ENCODE data around the gene SEC63.
"Not testable (repeated sequence)": the region's sequence is repeated elsewhere in the genome, so short reads cannot be mapped to it uniquely, and the experiment has no call there.

SEC63 gene

GRCh38 chr6:107917451-107918375 is 40.3 kb downstream of the SEC63 start:
- DNase-seq (ENCODE audit: low read depth): no peak
- H3K4me3 ChIP-seq (ENCODE audit: low read length): no peak overlapping the region
- TF ChIP-seq, protein P1, sequence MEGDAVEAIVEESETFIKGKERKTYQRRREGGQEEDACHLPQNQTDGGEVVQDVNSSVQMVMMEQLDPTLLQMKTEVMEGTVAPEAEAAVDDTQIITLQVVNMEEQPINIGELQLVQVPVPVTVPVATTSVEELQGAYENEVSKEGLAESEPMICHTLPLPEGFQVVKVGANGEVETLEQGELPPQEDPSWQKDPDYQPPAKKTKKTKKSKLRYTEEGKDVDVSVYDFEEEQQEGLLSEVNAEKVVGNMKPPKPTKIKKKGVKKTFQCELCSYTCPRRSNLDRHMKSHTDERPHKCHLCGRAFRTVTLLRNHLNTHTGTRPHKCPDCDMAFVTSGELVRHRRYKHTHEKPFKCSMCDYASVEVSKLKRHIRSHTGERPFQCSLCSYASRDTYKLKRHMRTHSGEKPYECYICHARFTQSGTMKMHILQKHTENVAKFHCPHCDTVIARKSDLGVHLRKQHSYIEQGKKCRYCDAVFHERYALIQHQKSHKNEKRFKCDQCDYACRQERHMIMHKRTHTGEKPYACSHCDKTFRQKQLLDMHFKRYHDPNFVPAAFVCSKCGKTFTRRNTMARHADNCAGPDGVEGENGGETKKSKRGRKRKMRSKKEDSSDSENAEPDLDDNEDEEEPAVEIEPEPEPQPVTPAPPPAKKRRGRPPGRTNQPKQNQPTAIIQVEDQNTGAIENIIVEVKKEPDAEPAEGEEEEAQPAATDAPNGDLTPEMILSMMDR (conservative IDR thresholded peaks at IDR 0.05; ENCODE audit: low read length): no peak

DNA sequence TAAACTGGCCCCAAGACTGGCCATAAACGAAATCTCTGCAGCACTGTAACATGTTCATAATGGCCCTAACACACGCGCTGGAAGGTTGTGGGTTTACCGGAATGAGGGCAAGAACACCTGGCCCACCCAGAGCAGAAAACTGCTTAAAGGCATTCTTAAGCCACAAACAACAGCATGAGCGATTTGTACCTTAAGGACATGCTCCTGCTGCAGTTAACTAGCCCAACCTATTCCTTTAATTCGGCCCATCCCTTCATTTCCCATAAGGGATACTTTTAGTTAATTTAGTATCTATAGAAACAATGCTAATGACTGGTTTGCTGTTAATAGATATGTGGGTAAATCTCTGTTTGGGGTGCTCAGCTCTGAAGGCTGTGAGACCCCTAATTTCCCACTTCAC is 41.0 kb downstream of the SEC63 start:
- not testable (repeated sequence) for DNase-seq (ENCODE audit: low read depth); H3K4me3 ChIP-seq (ENCODE audit: low read length)

GRCh38 chr6:107911692-107912091 is 46.3 kb downstream of the SEC63 start:
- DNase-seq (ENCODE audit: low read depth): no peak
- H3K4me3 ChIP-seq (ENCODE audit: low read length): no peak overlapping the region
- TF ChIP-seq, protein P1 (conservative IDR thresholded peaks at IDR 0.05; ENCODE audit: low read length): no peak

DNA sequence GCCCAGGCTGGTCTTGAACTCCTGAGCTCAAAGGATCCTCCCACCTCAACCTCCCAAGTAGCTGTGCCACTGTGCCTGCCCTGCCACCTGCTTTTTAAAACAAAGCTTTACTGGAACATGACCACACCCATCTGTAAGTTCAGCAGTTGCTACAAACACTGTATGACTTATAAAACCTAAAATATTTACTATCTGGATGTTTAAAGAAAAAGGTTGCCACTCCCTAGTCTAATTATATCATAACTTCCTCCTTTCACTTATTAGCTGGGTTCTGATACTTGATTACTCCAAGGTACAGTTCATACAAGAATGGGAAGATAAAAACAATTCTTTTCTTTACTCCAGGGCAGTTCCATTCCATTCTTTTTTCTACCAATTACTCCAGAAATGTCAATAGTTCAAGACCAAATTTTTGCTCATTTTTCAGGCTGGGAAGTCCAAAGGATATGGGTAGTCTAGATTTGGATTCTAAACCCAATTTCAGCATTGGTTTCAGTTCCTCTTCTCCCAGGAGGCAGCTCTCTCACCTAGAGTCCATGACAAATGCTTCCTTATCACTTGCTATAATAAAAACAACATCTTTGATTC is 63.1 kb downstream of the SEC63 start:
- H3K4me3 ChIP-seq (ENCODE audit: low read length): no peak overlapping the region
- TF ChIP-seq, protein P1 (conservative IDR thresholded peaks at IDR 0.05; ENCODE audit: low read length): no peak
- peak; percentile 1 for DNase-seq (ENCODE audit: low read depth)

GRCh38 chr6:107890431-107890830 is 67.6 kb downstream of the SEC63 start:
- H3K4me3 ChIP-seq (ENCODE audit: low read length); DNase-seq (ENCODE audit: low read depth): not testable (repeated sequence)

DNA sequence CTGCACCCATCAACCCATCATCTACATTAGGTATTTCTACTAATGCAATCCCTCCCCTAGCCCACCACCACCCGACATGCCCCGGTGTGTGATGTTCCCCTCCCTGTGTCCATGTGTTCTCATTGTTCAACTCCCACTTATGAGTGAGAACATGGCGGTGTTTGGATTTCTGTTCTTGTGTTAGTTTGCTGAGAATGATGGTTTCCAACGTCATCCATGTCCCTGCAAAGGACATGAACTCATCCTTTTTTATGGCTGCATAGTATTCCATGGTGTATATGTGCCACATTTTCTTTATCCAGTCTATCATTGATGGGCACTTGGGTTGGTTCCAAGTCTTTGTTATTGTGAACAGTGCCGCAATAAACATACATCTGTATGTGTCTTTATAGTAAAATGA is 72.1 kb downstream of the SEC63 start:
- DNase-seq (ENCODE audit: low read depth); H3K4me3 ChIP-seq (ENCODE audit: low read length): not testable (repeated sequence)

DNA sequence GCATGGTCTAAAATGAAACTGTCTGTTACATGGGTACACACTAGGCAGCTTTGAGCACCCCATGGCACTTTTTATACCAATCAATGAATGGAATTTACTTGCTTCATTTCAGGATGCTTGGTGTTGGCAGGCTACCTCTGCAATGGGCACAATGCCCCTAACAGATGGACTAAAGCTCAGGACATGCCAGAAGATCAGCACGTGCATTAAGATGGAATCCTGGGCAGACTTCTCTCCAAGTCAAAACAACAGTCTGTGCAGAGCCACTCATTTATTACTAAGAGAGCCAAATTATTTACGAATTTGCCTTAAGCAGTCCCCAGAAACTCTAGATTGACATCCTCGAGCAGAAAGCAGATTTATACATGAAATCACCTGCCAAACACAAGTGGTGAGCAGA is 78.1 kb downstream of the SEC63 start:
- DNase-seq (ENCODE audit: low read depth): peak; percentile 42
- TF ChIP-seq, protein P1 (conservative IDR thresholded peaks at IDR 0.05; ENCODE audit: low read length): no peak
- H3K4me3 ChIP-seq (ENCODE audit: low read length): no peak overlapping the region

DNA sequence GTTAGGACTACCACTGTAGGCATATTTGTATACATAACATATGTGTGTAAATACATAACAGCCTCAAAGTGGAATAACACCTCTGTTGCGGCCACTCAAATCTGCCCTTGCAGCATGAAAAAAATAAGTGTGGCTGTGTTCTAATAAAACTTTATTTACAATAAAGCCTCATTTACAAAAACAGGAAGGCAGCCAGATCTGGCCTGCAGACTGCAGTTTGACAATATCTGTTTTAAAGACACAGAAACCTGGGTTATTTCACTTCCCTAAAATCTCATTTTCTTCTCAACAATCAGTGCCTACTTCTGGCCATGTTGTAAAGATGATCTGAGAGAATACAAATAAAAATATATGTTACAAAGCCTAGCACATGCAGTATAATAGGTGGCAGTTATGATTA is 80.0 kb downstream of the SEC63 start:
- H3K4me3 ChIP-seq (ENCODE audit: low read length): no peak overlapping the region
- no peak for DNase-seq (ENCODE audit: low read depth)
- TF ChIP-seq, protein P1 (conservative IDR thresholded peaks at IDR 0.05; ENCODE audit: low read length): no peak
